HL-60/S4 treated with retinoic acid at 250 ng/mL for 4 days and 3 days (cell line): ENCODE data around the gene CACNA1H.

Experiments
- in situ Hi-C: fragments of 300-500 bp; cut with MboI; formaldehyde crosslinking; loops from 2 replicates; pipeline ENCODE4 v1.7.0; 2022; ENCODE audit warnings: low sequenced_read_pairs

The CACNA1H gene

DNA sequence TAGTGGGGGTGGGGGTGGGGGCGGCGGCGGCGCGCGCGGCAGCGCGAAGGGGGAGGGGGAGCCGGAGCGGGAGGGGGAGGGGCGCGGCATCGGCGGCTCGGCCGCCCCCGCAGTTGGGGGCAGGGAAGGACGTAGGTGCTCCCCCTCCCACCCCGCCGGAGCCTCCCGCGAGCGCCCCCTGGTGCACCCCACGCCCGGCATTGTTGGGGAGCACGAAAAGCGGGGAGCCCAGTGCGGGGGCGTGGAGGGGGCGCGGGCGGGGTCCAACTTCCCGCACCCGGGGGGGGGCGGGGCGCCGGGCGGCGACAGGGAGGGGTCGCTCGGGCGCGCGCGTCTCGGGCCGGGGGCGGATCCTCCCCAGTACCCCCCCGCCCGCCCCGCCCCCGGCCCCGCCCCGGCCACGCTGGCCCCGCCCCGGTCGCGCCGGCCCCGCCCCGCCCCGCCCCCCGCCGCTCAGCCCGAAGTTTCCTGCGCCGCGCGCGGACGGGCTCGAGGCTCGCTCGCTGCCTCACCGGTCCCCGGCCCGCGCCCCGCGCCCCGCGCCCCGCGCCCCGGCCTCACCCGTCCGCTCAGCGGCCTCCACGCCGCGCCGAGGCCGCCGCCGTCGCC is at the start of gene CACNA1H:
Gene CACNA1H (plus strand): TSS at position 456 of the 609 bp plus-strand sequence. CDS start 632 bp downstream, outside the sequence.
- in situ Hi-C loops: no loop called here

DNA sequence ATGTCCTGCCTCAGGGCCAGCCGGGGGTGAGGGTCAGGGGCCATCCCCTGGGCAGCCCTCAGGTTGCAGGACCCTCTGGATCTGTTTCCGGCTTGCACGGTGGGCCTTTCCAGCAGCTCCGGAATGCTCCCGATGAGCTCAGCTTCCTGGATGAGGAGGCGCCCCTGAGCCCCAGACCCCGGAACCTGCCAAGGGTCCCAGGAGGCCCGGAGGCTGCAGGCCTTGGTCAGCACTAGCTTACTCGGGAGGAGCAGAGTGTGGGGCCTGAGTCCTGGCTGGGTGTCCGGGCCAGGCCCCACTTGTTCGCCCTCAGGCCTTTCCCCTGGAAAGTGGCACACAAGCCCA is 49.3 kb upstream of the CACNA1H start:
- in situ Hi-C loops: no loop called here

DNA sequence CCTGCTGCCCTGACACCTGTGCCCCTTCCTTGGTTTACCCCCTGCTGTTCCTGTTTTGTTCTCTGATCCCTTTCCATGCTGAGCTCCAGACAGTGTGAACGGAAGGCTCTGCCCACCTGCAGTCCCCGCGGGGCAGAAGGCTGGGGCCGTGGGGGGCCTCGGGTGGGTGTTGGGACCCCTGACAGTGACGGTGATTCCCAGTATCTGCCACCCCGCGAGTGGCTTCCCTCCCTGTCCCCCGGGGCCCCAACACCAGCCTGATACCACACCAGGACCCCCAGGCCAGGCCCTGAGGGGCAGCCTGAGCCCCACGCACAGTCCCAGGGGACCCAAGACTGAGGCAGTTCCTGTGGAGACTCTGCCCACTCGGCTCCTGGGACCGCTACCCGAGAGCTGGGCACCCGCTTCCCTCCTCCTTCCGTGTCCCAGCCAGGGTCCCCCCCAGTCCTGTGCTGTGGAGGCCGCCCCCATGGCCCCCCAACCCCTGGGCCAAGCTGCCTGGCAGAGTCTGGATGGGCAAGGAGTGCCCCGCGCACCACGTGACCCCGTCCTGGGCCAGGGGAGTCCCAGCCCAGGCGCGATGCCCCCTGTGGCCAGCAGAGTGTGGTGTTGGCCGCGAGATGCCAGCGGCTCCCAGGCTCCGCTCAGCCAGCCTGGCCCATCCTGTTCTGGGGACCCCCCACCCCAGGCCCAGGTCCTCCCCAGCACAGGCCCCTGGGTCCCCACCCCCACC is 46.9 kb upstream of the CACNA1H start:
- in situ Hi-C loops: no loop called here

DNA sequence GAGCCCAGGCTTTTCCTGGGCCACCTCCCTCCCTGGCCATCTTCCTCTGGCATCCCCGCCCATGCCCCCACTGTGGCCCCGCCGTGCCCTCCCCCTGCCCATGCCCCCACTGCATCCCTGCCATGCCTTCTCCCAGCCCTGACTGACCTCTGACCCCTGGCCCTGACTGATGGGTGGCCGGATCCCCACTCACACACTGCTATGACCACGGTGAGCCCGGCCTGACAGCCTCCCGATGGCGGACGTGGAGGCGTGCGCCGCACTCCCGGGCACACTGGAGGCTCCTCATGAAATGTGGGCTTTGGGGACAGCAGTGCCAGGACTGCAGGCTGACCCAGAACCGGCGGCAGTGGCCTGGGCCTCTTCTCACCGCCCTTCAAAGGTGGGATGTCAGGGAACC is 46.2 kb upstream of the CACNA1H start:
- in situ Hi-C loops: no loop called here

GRCh38 chr16:1107141-1107540 is 45.8 kb upstream of the CACNA1H start:
- in situ Hi-C loops: no loop called here

DNA sequence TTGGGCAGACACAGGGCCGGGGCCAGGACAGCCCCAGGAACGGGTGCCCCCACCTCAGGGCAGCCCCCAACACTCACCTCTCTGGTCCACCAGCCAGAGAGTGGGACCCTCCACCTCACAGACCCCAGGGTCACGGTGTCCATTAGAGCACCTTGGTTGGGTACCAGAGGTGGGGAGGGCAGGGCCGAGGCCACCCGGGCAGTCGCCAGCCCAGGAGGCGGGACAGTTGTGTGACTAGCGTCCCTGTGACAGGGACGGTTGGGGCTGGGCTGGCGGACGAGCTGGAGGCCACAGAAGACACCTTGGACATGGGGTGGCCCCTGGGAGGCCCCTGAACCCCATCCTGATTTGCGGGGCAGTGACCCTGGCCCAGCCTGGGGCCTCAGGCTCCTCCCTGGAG is 45.2 kb upstream of the CACNA1H start:
- in situ Hi-C loops: no loop called here

DNA sequence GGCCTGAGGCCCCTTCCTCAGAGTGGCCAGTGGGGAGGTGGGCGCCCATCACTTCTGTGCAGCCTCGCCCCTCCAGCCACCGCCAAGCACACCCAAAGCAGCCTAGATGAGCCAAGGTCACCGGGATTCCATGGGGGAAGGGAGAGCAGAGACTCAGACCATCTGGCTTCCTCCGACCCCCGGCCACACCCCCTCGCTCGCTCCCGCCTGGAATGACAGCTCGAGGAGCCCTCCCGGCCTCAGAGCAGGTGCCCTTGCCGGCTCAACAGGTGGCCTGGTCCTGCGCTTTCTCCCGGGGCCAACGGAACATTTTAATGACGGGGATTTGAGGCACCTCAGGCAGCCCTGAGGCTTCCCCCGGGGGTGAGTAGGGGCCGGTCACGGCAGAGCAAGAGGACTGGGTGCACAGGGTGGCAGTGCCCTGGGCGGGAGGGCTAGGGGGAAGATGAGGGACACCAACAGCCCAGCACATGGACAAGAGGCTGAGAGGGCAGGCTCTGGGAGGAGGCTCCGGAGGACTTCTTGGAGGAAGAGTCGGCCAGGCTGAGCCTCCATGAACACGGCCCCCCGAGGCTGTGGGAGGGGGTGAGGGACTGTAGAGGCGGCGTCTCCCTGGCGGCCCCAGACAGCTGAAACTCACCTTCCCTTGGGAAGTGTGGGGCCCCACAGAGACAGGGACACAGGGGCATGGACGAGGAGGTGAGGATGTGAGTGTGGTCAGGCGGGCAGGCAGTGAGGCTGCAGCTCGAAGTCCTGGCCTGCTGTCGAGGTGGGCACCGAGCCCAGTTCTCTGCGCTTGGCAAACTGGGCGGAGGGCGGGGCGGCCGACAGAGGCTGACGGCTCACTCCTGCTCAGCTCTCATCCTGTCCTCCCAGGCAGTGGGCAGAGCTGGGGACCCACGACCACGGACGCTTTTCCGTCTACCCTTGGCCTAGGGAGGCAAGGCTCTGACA is 44.3 kb upstream of the CACNA1H start:
- in situ Hi-C loops: no loop called here

DNA sequence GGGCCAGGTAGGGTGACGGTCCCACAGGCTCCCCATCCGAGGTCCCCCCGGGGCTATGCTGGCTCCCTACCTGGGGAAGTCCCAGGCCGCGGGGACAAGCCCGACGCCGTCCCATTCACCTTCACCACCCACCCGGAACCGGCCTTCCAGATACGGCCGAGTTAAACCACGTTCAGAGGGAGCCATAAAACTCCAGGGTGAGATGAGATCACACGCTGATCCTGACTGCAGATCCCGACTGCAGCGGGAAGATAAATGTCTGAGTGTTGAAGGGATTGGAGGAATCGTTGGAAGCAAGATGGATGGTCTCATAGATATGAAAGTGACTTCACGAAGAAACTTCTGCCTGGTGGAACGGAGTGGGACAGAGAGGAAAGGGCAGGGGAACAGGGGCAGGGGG is 43.3 kb upstream of the CACNA1H start:
- in situ Hi-C loops: no loop called here

- in situ Hi-C loops: no loop called here
Observed at GRCh38 chr16:1112506-1113184, 40.3 kb upstream of the CACNA1H start.

DNA sequence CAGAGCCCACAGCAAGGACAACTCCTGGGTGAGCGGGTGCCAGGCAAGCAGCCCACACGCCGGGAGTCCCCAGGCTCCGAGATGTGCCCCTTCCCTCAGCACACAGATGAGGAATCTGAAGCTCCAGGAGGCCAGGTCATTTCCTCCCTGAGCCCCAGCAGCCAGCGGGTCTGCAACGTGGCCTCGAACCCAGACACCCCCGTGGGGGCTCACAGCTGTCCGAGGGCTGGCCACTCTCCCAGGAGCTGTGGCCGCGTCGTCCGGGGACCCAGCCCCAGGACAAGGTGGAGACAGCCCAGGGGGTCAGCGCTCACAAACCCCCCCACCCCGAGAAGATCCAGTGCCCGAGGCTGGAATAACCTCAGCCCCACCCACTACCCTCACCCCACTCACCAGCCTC is 39.4 kb upstream of the CACNA1H start:
- in situ Hi-C loops: no loop called here

DNA sequence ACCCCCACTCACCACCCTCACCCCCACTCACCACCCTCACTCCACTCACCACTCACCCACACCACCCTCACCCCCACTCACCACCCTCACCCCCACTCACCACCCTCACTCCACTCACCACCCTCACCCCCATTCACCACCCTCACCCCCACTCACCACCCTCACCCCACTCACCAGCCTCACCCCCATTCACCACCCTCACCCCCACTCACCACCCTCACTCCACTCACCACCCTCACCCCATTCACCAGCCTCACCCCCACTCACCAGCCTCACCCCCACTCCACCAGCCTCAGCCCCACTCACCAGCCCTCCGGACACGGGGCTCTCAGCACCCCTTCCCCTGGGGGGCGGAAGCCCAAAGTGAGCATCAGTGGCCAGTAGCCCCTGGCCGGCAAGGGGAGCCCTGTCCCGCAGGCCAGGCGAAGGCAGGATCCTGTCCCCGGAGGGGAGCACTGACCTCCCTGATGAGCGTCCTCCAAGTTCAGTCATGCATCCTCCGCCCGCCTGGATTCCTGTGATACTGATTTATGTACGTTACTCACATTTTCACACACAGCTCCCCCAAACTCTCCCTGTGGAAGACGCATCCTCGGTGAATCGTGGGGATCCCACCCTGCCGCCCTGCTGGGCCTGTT is 38.9 kb upstream of the CACNA1H start:
- in situ Hi-C loops: no loop called here

DNA sequence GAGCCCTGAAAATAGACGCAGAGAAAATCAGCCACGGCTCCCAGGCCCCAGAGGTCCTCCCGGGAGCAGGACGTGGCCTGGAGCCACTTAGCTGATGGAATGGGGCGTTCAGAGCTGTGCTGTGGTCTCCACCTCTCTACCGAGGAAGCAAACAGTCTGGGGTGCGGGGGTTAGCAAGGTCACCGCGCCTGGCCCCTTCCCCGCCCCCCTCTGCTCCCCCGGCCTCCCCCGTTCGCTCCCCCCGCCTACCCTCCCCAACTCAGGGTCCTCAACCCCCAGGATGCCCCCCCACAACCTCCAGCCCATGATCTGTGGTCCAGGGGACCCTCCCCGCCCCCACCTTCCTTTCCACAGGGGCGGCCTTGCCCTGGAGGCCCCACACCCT is 36.2 kb upstream of the CACNA1H start:
- in situ Hi-C loops: no loop called here

GRCh38 chr16:1117176-1117900 is 35.6 kb upstream of the CACNA1H start:
- in situ Hi-C loops: no loop called here

- in situ Hi-C loops: no loop called here
Observed at GRCh38 chr16:1117926-1118325, 35.0 kb upstream of the CACNA1H start.

- in situ Hi-C loops: no loop called here
Observed at GRCh38 chr16:1119129-1119528, 33.8 kb upstream of the CACNA1H start.

DNA sequence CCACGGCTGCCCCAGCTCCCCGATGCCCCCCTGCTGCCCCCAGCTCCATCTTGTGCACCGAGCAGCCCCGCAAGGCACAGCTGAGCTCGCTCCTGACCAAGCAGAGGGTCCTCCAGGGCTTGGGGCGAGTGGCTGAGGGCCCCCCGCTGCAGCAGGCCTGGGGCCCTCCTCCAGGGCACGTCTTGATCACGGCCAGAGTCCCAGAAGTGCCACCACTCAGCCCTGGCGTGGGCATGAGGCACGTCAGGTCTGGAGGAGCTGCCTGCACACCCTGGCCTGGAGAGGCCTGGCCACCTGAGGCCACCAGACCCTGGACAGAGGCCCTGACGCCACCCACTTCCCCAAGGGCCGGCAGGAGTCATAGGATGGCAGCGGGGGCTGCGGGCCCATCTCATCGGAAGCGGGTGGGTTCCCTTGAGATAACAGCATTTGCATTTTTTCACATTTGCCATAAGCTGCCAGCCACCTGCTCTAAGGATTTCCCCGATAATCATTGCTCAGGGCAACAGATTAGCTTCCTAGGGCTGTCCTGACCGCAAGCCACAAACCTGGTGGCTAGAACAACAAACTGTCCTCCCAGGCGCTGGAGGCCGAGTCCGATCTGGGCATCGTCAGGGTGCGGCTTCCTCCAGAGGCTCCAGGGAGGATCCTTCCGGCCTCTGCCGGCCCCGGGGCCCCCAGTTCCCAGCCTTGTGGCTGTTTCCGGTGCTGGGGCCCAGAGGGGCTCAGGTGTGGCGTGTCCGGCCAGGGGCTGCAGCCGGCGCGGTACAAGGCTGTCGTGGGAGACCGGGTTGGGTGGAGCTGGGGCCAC is 32.9 kb upstream of the CACNA1H start:
- in situ Hi-C loops: no loop called here

- in situ Hi-C loops: no loop called here
Observed at GRCh38 chr16:1120577-1120941, 32.3 kb upstream of the CACNA1H start.

DNA sequence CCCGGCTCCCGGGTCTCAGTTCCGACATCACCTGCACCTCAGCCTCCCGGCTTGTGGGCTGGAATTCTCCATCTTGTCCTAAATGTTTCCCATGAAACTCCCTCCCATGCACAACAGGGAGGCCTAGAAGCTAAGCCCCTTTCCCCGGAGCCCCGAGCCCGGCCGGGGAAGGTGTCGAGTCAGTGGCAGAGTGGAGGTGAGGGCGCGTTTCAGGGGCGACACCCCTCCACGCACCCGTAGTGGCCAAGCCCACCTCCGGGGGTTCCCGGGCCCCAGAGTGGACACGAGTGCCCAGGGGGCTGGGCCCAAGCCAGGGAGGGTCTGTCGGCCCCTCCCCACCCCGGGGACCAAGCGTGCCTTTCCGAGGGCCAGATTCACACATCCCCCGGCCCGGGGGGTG is 31.9 kb upstream of the CACNA1H start:
- in situ Hi-C loops: no loop called here
